K562 (cell line): ENCODE measurements around the gene TLCD5. TPM values are rescaled to one million over a fixed set of nuclear protein-coding genes. Genes with fewer than 3 reads are reported as not detected.

Source experiments
- ATF4 ChIP-seq: fragments of 450-650 bp; formaldehyde crosslinking; IDR thresholded peaks from 2 replicates; pipeline ENCODE4 v1.4.0; 2022; ENCODE audit warnings: mild to moderate bottlenecking, moderate library complexity
- CXXC5 ChIP-seq: fragments of 250-450 bp; sonication (Bioruptor Pico); IDR thresholded peaks from 2 replicates; pipeline ENCODE4 v1.8.0; 2022; ENCODE audit warnings: inconsistent platforms, mild to moderate bottlenecking, moderate library complexity
- EZH2 ChIP-seq: IDR thresholded peaks from 2 replicates; pipeline ENCODE4 v1.6.1; 2012; ENCODE audit warnings: low read depth, mild to moderate bottlenecking, inconsistent platforms, low read length, borderline replicate concordance
- FOXJ2 ChIP-seq: fragments of 200-800 bp; sonication (Bioruptor generic); IDR thresholded peaks from 2 replicates; pipeline ENCODE4 v1.6.1; 2016; ENCODE audit warnings: missing genetic modification characterization, missing compliant biosample characterization
- GABPA ChIP-seq: fragments of 200-800 bp; sonication (Bioruptor generic); conservative IDR thresholded peaks from 2 replicates; pipeline ENCODE4 v1.6.1; 2016; ENCODE audit warnings: low read depth, missing genetic modification characterization, missing compliant biosample characterization
- HOMEZ ChIP-seq: fragments of 250-450 bp; sonication (Bioruptor Pico); IDR thresholded peaks from 2 replicates; pipeline ENCODE4 v1.4.0; 2020; ENCODE audit warnings: mild to moderate bottlenecking, moderate library complexity
- LCOR ChIP-seq: sonication (generic); formaldehyde crosslinking; IDR thresholded peaks from 2 replicates; pipeline ENCODE4 v1.8.0; 2022; ENCODE audit warnings: mild to moderate bottlenecking, missing genetic modification reagents
- RUNX1 ChIP-seq: sonication (generic); IDR thresholded peaks from 2 replicates; pipeline ENCODE4 v1.6.1; 2016; ENCODE audit warnings: antibody characterized with exemption, low read depth
- TOE1 ChIP-seq, 2 experiments: fragments of 450-650 bp in 1 of 2; sonication (generic) in 1 of 2; formaldehyde crosslinking in 1 of 2; IDR thresholded peaks; 2 replicates each; pipeline versions ENCODE4 v1.7.1 to v1.8.0; 2016 to 2022; ENCODE audit warnings: borderline replicate concordance in 2 of 2, mild to moderate bottlenecking in 2 of 2, antibody characterized with exemption in 1 of 2, inconsistent platforms in 1 of 2, low read depth in 1 of 2, missing genetic modification reagents in 1 of 2, moderate library complexity in 1 of 2
- U2AF1 ChIP-seq: fragments of 200-400 bp; formaldehyde crosslinking; optimal IDR thresholded peaks from 2 replicates; pipeline ENCODE3; 2017; ENCODE audit warnings: mild to moderate bottlenecking, low read depth, low read length, moderate library complexity
- ZFP36 ChIP-seq: fragments of 150-350 bp; IDR thresholded peaks from 2 replicates; pipeline ENCODE4 v1.6.1; 2018; ENCODE audit warnings: low read length, low read depth; ENCODE audit not compliant: partially characterized antibody
- ZNF217 ChIP-seq: sonication (generic); formaldehyde crosslinking; IDR thresholded peaks from 2 replicates; pipeline ENCODE4 v1.8.0; 2022; ENCODE audit warnings: mild to moderate bottlenecking, missing genetic modification reagents
- ZNF354B ChIP-seq: fragments of 250-450 bp; sonication (Bioruptor Pico); IDR thresholded peaks from 2 replicates; pipeline ENCODE4 v1.4.0; 2020
- polyA plus RNA-seq, 8 experiments: library from polyadenylated mRNA; depleted of rRNA in 4 of 8; stranded (reverse) in 5 of 8; unstranded in 3 of 8; fragments of >200 nt; fragmentation: Nextera tagmentation in 2 of 8; fragmentation: Illumina TruSeq in 1 of 8; extraction: Ambion mirVana in 2 of 8; extraction: Trizol in 1 of 8; gene quantifications; 2 replicates each; pipeline versions ENCODE4 v1.2.1 to v1.2.3, GENCODE V29; 2011 to 2014; ENCODE audit warnings: inconsistent platforms in 1 of 8, missing spikeins in 1 of 8
- total RNA-seq, 7 experiments: library from RNA; depleted of rRNA in 6 of 7; stranded (reverse); fragments of >200 nt in 6 of 7; fragmentation: Illumina TruSeq in 2 of 7; extraction: Trizol in 2 of 7; gene quantifications; 2 replicates each; pipeline versions ENCODE4 v1.2.1 to v1.2.3, GENCODE V29; 2011 to 2021; ENCODE audit warnings: low replicate concordance in 1 of 7
- TF ChIP-seq, protein P1 (sequence below): fragments of 450-650 bp; formaldehyde crosslinking; IDR thresholded peaks from 2 replicates; pipeline ENCODE4 v1.4.0; 2020; ENCODE audit warnings: mild to moderate bottlenecking, mixed read lengths
- TF ChIP-seq, protein P2 (sequence below): fragments of 450-650 bp; IDR thresholded peaks from 2 replicates; pipeline ENCODE4 v1.6.1; 2017; ENCODE audit warnings: antibody characterized with exemption
- TF ChIP-seq, protein P3 (sequence below): sonication (generic); formaldehyde crosslinking; IDR thresholded peaks from 2 replicates; pipeline ENCODE4 v1.5.0; 2020; ENCODE audit warnings: missing genetic modification reagents

Gene TLCD5
- total and polyA plus RNA-seq, 9 of the 15 experiments (the other 6 are each of a cell fraction or from before 2014, with no cell fraction given): 0.94 to 5.1 (median 1.6) TPM

GRCh38 chr11:120326845-120327281, 1.8 kb downstream of the TLCD5 start (continued):
- TF ChIP-seq CXXC5 (no peak), EZH2 (no peak), ZNF217 (CRISPR knock-in tag) (no peak), GABPA (tag) (no peak), ATF4 (no peak), HOMEZ (CRISPR knock-in tag) (no peak), TOE1 (IDR thresholded peaks at IDR 0.05; ENCODE audit: borderline replicate concordance) (peak; percentile 64; the same call in 1 of the 2 replicates), TOE1 (CRISPR knock-in tag; IDR thresholded peaks at IDR 0.05; ENCODE audit: borderline replicate concordance, low read depth) (no peak), U2AF1 (no peak), ZFP36 (no peak), LCOR (CRISPR knock-in tag) (0 out of 2 replicates have a peak, but pooled peaks have one; percentile 32), RUNX1 (no peak), FOXJ2 (tag) (peak; percentile 73), ZNF354B (no peak)
- TF ChIP-seq, protein P1, sequence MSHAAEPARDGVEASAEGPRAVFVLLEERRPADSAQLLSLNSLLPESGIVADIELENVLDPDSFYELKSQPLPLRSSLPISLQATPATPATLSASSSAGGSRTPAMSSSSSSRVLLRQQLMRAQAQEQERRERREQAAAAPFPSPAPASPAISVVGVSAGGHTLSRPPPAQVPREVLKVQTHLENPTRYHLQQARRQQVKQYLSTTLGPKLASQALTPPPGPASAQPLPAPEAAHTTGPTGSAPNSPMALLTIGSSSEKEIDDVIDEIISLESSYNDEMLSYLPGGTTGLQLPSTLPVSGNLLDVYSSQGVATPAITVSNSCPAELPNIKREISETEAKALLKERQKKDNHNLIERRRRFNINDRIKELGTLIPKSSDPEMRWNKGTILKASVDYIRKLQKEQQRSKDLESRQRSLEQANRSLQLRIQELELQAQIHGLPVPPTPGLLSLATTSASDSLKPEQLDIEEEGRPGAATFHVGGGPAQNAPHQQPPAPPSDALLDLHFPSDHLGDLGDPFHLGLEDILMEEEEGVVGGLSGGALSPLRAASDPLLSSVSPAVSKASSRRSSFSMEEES (CRISPR knock-in tag): peak; percentile 95
- TF ChIP-seq, protein P2, sequence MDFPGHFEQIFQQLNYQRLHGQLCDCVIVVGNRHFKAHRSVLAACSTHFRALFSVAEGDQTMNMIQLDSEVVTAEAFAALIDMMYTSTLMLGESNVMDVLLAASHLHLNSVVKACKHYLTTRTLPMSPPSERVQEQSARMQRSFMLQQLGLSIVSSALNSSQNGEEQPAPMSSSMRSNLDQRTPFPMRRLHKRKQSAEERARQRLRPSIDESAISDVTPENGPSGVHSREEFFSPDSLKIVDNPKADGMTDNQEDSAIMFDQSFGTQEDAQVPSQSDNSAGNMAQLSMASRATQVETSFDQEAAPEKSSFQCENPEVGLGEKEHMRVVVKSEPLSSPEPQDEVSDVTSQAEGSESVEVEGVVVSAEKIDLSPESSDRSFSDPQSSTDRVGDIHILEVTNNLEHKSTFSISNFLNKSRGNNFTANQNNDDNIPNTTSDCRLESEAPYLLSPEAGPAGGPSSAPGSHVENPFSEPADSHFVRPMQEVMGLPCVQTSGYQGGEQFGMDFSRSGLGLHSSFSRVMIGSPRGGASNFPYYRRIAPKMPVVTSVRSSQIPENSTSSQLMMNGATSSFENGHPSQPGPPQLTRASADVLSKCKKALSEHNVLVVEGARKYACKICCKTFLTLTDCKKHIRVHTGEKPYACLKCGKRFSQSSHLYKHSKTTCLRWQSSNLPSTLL: no peak
- TF ChIP-seq, protein P3, sequence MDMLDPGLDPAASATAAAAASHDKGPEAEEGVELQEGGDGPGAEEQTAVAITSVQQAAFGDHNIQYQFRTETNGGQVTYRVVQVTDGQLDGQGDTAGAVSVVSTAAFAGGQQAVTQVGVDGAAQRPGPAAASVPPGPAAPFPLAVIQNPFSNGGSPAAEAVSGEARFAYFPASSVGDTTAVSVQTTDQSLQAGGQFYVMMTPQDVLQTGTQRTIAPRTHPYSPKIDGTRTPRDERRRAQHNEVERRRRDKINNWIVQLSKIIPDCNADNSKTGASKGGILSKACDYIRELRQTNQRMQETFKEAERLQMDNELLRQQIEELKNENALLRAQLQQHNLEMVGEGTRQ (CRISPR knock-in tag): peak; percentile 49
